Ishikawa (cell line): ENCODE measurements around the gene COMMD9.

Experiments used
- CEBPB ChIP-seq: IDR thresholded peaks from 2 replicates; pipeline ENCODE4 v1.6.1; 2012
- CREB1 ChIP-seq: IDR thresholded peaks from 2 replicates; pipeline ENCODE4 v1.6.1; 2012; ENCODE audit warnings: low read depth
- EGR1 ChIP-seq: IDR thresholded peaks from 2 replicates; pipeline ENCODE4 v1.6.1; 2012
- EP300 ChIP-seq: IDR thresholded peaks from 2 replicates; pipeline ENCODE4 v1.6.1; 2012; ENCODE audit warnings: borderline replicate concordance
- FOXM1 ChIP-seq: IDR thresholded peaks from 2 replicates; pipeline ENCODE4 v1.6.1; 2012; ENCODE audit warnings: low read depth, borderline replicate concordance
- NFIC ChIP-seq: IDR thresholded peaks from 2 replicates; pipeline ENCODE4 v1.6.1; 2012
- RAD21 ChIP-seq: IDR thresholded peaks from 2 replicates; pipeline ENCODE4 v1.6.1; 2012; ENCODE audit warnings: low read depth
- REST ChIP-seq: IDR thresholded peaks from 2 replicates; pipeline ENCODE4 v1.6.1; 2012; ENCODE audit warnings: low read depth, mild to moderate bottlenecking
- TAF1 ChIP-seq: IDR thresholded peaks from 2 replicates; pipeline ENCODE4 v1.6.1; 2012; ENCODE audit warnings: low read depth, mild to moderate bottlenecking
- TCF12 ChIP-seq: IDR thresholded peaks from 2 replicates; pipeline ENCODE4 v1.6.1; 2012; ENCODE audit warnings: low read depth
- TEAD4 ChIP-seq: IDR thresholded peaks from 2 replicates; pipeline ENCODE4 v1.6.1; 2012
- YY1 ChIP-seq: IDR thresholded peaks from 2 replicates; pipeline ENCODE4 v1.6.1; 2012; ENCODE audit warnings: low read depth
- ZBTB7A ChIP-seq: IDR thresholded peaks from 2 replicates; pipeline ENCODE4 v1.6.1; 2012; ENCODE audit warnings: low read depth
- TF ChIP-seq, protein P1 (sequence below): IDR thresholded peaks from 2 replicates; pipeline ENCODE4 v1.6.1; 2012
- TF ChIP-seq, protein P2 (sequence below): IDR thresholded peaks from 2 replicates; pipeline ENCODE4 v1.6.1; 2012

The COMMD9 gene

GRCh38 chr11:36313750-36314433 is 24.7 kb upstream of the COMMD9 start:
- TF ChIP-seq NFIC: no peak
- TF ChIP-seq TAF1: no peak
- TF ChIP-seq ZBTB7A: no peak
- TF ChIP-seq FOXM1: no peak

DNA sequence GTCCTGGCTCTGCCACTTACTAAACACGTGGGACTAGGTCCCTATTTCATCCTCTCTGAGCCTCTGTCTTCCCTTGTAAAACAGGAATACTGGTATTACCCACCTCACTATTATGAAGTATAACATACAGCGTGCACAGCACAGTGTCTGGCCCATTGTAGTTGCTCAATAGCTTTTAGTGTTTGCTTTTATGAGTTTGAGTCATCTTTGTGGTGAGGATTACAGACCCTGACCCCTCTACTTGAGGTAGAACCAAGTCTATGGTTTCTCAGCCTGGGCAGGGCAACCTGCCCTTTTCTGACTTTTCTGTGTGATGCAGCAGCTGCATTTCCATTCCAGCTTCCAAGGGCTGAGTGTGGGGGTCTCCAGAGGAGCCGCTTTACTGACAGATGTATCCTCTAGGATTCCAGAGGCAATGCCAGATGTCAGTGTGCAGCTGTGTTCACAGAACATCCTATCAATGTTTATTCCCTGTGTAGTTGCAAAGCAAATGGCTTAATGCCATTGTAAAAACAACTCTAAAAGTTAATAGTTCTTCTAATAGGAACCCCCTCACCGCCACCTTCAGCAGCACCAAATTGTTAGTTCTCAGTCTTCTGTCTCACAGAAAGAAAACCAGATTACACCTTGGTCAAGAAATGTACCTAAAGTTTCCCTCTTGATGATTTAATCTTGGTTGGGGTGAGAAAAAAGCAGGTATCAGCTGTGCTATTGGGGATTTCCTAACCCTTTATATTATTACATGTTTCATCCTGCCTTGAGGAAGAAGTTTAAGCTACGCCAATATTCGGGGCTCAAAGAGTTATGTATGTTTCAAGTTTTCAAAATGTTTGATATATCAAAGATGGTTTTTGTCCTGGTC is 23.6 kb upstream of the COMMD9 start:
- TF ChIP-seq NFIC: no peak
- TF ChIP-seq, protein P1, sequence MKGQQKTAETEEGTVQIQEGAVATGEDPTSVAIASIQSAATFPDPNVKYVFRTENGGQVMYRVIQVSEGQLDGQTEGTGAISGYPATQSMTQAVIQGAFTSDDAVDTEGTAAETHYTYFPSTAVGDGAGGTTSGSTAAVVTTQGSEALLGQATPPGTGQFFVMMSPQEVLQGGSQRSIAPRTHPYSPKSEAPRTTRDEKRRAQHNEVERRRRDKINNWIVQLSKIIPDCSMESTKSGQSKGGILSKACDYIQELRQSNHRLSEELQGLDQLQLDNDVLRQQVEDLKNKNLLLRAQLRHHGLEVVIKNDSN: no peak
- TF ChIP-seq TAF1: no peak
- TF ChIP-seq ZBTB7A: no peak
- no peak for TF ChIP-seq CREB1
- TF ChIP-seq TEAD4: no peak
- TF ChIP-seq, protein P2, sequence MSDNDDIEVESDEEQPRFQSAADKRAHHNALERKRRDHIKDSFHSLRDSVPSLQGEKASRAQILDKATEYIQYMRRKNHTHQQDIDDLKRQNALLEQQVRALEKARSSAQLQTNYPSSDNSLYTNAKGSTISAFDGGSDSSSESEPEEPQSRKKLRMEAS: no peak
- TF ChIP-seq FOXM1: no peak
- TF ChIP-seq TCF12: no peak
- no peak for TF ChIP-seq RAD21
- TF ChIP-seq YY1: no peak
- TF ChIP-seq EP300: no peak
- no peak for TF ChIP-seq REST
- no peak for TF ChIP-seq CEBPB
- TF ChIP-seq EGR1: no peak

DNA sequence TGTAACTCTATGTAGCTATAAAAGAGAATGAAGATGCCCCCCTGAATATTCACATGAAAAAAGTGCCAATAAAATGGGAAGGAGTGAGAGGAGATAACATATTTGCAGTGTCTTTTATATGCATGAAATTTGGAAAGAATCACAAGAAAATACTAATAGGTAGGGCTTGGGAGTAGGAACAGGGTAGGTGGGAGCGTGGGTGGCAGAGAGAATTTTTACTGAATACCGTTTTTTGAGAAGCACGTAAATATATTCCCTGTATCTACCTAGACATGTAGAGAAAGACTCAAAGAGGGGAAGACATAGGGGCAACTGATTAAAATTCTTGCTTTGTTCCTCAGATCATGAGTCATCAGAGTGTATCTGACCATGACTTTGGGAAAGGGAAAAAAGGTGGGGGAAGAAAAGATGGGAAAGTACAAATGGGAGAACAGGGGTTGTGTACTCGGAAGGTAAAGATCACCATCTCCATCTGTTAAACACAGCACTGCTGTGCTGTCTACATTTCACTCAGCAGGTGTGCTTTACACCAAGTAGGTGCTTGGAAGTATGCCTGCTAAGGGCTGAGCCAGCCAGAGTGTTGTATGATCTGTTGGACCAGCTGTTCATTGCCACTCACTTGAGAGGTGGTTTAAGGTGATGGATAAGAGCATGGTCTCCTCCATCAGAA is 22.8 kb upstream of the COMMD9 start:
- TF ChIP-seq YY1: no peak
- TF ChIP-seq, protein P1: no peak
- no peak for TF ChIP-seq TEAD4
- no peak for TF ChIP-seq NFIC
- TF ChIP-seq REST: no peak
- TF ChIP-seq CREB1: no peak
- TF ChIP-seq ZBTB7A: no peak
- no peak for TF ChIP-seq EGR1
- TF ChIP-seq TCF12: no peak
- TF ChIP-seq FOXM1: no peak
- no peak for TF ChIP-seq EP300
- TF ChIP-seq TAF1: no peak
- TF ChIP-seq, protein P2: no peak
- no peak for TF ChIP-seq RAD21
- TF ChIP-seq CEBPB: no peak

GRCh38 chr11:36309779-36310178 is 20.6 kb upstream of the COMMD9 start:
- TF ChIP-seq TEAD4 (no peak), RAD21 (no peak), REST (no peak), CREB1 (no peak), FOXM1 (no peak), ZBTB7A (no peak), YY1 (no peak), NFIC (no peak), CEBPB (no peak), TAF1 (no peak), EP300 (no peak), EGR1 (no peak), TCF12 (no peak)
- TF ChIP-seq, protein P2: no peak
- TF ChIP-seq, protein P1: no peak
